Aortic smooth muscle cell (primary cell): ENCODE results near the gene EYA3. TPM values are rescaled to one million over a fixed set of nuclear protein-coding genes. Genes with fewer than 3 reads are reported as not detected.

Experiments
- total RNA-seq: library from RNA; depleted of rRNA; stranded (reverse); fragments of >200 nt; gene quantifications from 2 replicates; pipeline ENCODE4 v1.2.3, GENCODE V29; 2014

Gene EYA3
- 8.9 and 14.1 TPM in 2 replicates for total RNA-seq

GRCh38 chr1:28088168-28088961 is at the start of gene EYA3:
Gene EYA3, minus strand, starts transcription at chr1:28088610. Its CDS starts 30,584 bp downstream, at chr1:28058026.

GRCh38 chr1:27959792-27960603 is 128.4 kb downstream of the EYA3 start, which contains the start of gene XKR8:
Gene XKR8, plus strand, starts transcription at chr1:27959973. Its CDS starts 97 bp downstream, at chr1:27960070.

GRCh38 chr1:27934818-27935549 is 153.4 kb downstream of the EYA3 start, which contains the start of gene SMPDL3B:
Gene SMPDL3B, plus strand, starts transcription at chr1:27935000. Its CDS starts 184 bp downstream, at chr1:27935184.

Other genes with a start within 250 kb of the EYA3 start
- gene THEMIS2, start 216.1 kb downstream of the EYA3 start, total RNA-seq = 2.9 and 3.3 TPM in 2 replicates
- gene RPA2, start 174.0 kb downstream of the EYA3 start, total RNA-seq = 18.7 and 33.4 TPM in 2 replicates
- not detected in 2 replicates for gene SMPDL3B, start 153.6 kb downstream of the EYA3 start, total RNA-seq
- 4.2 and 4.4 TPM in 2 replicates for gene XKR8, start 128.6 kb downstream of the EYA3 start, total RNA-seq
- gene PTAFR, start 88.1 kb upstream of the EYA3 start, total RNA-seq = not detected in 2 replicates
- gene DNAJC8, start 144.4 kb upstream of the EYA3 start, total RNA-seq = 62.6 and 68.3 TPM in 2 replicates
- 238 and 279 TPM in 2 replicates for gene ATP5IF1, start 147.5 kb upstream of the EYA3 start, total RNA-seq
- 9.0 and 13.3 TPM in 2 replicates for gene SESN2, start 170.9 kb upstream of the EYA3 start, total RNA-seq
- 19.6 and 21.3 TPM in 2 replicates for gene MED18, start 240.4 kb upstream of the EYA3 start, total RNA-seq